Stimulated activated CD8-positive, alpha-beta memory T cell treated with anti-CD3 and anti-CD28 coated beads, Interleukin-15, amount 100 ng/mL, for 1 hour (primary cell): Measurements from ENCODE around the gene RANGRF.

Experiments
- DNase-seq: peaks from one replicate; pipeline ENCODE4 v3.0.0-alpha.2; 2020; ENCODE audit warnings: low read depth

RANGRF gene

DNA sequence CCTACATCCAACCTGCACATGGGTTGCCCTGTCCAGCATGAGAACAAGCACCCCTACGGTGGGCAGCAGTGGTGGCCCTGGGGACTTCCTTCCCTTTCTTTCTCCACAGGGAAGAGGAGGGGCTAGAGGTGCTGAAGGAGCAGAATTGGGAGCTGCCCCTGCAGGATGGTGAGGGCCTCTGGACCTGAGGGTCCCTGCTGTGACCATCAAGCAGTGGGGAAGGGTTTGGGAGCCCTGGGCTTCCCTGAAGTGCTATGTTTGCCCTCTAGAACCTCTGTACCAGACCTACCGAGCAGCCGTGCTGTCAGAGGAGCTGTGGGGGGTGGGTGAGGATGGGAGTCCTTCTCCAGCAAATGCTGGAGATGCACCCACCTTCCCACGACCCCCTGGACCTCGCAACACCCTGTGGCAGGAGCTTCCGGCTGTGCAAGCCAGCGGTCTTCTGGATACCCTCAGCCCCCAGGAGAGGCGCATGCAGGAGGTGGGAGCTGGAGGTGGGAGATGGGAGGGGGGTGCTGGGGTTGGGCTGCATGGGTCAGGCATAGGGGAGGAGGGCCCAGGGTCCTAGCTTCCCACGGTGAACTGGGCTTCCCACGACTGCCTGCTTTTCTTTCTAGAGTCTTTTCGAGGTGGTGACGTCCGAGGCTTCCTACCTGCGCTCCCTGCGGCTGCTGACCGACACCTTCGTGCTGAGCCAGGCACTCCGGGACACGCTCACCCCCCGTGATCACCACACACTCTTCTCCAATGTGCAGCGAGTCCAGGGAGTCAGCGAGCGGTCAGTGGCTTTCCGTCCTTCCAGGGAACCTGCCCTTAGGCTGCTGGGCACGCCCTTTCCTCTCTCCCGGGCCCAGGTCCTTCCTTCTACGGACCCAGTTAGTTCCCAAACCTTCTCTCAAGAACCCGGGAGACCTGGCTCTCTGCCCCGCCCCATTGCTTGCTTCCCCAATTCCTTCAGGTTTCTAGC is 26.6 kb downstream of the RANGRF start:
- DNase-seq, result no peak

DNA sequence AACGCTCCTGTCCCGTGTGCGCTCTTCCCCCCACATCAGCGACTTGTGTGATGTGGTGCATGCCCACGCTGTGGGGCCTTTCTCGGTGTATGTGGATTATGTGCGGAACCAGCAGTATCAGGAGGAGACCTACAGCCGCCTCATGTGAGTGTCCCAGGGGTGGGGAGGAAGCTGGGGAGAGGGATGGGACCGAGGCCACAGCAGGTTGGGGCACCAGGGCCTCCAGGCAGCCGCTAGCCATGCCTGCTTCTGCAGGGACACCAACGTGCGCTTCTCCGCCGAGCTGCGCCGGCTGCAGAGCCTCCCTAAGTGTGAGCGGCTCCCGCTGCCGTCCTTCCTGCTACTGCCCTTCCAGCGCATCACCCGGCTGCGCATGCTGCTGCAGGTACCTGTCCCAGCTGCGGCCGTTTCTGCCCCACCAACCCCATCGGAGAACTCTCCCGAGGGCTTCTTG is 27.3 kb downstream of the RANGRF start:
- no peak for DNase-seq

DNA sequence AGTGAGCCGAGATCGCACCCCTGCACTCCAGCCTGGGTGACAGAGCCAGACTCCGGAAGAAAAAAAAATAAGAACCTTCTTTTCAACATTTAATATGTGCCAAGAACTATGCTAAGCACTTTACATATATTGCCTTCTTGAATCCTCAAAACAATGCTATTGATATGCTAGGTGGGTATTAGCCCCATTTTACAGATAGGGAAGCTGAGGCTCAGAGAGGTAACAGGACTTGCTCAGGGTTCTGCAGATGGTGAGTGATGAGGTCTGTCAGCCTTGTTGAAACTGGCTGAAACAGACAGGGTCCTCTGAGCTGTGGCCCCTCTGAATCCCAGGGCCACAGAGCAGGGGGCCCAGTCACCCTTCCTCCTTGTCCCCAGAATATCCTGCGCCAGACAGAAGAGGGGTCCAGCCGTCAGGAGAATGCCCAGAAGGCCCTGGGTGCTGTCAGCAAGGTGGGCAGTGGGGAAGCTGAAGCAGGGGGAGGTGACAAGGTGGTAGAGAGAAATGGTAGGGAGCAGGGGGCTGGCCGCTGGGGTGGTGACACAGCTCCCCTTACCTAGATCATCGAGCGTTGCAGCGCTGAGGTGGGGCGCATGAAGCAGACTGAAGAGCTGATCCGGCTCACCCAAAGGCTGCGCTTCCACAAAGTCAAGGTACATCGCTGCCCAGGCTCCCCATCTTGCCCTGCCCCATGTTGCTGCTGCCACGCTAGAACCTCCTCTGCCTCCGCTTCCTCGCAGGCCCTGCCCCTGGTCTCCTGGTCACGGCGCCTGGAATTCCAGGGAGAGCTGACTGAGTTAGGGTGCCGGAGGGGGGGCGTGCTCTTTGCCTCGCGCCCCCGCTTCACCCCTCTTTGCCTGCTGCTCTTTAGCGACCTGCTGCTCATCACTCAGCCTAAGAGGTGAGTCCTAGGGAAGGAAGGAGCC is 29.8 kb downstream of the RANGRF start:
- no peak for DNase-seq

DNA sequence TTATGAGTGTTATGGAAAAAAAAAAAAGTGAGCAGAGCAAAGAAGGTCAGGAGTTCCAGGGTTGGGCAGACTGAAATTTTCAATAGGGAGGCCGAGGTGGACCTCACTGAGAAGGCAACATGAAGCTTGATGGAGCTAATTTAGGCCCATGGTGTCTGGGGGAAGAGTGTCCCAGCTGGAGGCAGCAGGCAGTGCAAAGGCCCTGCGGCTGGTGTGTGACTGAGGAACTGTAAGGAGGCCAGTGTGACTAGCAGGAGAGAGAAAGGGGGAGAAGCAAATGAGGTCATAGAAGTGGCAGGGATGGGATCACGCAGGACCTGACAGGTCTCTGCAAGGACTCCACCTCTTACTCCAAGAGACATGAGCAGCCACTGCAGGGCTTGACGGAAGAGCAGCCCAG is 31.8 kb downstream of the RANGRF start:
- DNase-seq, result no peak

DNA sequence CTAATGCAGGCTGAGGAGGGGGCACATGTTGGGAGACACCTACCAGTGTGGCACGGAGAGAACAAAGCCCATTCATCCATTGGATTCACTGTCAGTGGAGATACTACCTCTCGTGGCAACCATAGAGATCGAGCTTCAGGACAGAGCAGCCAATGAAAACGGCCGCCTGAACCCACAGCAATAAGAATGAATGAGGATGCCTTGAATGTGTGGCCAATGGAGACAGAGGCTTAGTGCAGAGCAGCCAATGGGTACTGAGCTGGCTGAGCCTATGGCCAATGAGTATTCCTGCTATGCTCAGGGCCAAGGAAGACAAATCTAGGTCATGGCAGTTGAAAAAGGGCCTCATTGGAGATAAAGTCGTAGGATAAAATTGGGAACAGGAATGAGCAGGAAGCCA is 32.5 kb downstream of the RANGRF start:
- DNase-seq, result no peak

DNA sequence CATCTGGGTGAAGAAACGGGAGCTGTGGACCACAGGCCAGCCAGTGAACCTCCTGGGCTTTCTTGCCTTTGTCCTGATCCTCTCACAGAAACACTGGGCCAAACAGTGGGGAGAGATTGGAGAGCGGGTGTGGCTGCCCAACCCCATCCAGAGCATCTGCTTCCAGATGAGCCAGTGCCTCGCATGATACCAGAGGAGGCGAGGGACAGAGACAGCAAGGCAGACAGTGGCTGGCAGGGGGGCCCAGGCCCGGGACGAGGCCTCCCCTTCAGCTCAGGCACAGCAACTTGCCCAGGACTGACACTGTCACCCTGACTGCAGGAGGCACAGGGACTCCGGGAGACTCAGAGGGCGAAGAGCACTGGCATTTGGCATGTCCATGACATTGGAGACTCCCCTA is 33.6 kb downstream of the RANGRF start:
- DNase-seq, result no peak

DNA sequence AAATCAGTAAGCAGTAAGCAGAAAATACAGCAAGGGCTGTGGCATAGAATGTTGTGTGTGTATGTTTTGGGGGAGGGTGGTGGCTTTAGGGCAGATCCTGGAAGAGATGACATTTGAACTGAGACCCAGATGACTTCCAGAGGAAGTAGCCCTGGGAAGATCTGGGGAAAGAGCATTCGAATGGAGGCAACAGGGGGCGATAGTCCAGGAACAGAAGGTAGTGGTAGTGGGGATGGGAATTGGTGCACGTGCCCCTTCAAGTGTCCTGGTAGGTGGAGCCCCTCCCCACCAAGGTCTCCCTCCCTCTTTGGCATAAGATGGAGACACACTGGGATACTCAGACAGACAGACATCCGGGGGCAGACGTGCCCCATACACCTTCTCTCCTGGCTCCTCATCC is 35.7 kb downstream of the RANGRF start:
- DNase-seq, result no peak

DNA sequence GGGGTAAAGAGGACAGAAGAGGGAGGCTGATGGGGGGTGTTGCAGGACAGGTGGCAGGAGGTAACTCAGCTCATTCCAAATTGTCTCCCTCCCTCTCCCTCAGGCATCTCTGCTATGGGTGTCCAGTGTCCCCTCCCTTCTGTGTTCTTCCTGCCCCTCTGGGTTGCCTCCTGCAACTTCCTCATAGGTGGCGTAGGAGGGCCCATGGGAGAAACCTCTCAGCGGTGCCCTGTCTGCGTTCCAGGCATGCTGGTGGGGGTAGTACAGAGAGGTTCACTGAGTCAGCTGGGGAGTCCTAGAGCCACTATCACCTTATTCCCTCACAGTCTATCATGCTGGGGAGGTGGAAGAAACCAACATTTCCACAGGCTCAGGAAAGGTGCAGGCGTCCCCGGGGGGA is 36.5 kb downstream of the RANGRF start:
- DNase-seq, result no peak

DNA sequence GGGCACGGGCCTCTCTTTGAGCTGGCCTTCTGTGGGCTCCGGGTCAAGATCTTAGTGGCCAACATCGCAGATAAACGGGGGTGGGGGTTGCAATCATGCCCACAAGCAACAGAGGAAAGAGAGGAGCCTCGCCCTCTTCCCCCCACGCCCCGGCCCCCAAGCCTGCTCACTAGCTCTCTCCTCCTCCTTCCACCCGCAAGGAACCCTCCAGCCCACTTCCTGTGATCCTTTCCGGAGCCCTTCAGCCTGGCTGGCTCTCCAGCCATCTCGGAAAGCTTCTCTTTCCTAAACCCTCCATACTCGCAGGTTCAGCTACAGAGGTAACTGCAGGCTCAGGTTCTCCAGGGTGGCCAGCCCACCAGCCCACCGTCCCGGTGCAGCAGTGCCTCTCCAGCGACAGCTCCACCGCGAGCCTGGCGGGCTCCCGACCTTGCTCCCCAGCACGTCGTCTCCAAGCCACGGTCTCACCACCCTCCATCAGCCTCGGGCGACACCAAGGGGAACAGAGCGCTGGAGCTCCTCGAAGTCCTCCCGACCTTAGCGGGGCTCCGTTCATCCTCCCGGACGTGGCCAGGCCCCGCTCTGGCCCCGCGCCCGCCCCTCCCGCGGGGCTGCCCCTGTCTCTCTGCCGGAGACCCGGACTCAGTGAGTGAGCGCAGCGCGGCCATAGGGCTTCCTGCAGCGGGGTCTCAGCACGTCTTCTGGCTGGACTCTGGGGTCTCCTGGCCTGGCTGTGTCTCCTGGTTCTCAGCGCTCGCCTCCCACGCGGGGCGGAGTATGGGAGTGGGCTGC is 38.2 kb downstream of the RANGRF start:
- no peak for DNase-seq

DNA sequence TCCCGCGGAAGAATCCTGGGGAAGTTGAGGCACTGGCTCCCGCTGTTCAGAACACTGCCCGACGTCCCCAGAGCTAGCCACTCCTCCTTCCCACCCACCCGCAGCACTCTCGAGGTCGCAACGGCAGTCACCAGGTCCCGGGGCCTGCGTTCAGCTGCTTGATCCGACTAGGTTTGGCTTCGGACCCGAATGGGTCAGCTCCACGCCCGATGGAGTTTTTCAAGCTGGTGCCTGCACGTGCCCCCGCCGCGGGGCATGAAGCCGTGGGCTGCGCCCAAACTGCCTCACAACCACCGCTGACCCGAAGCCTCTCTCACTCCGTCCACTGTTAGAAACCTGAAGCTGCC is 38.8 kb downstream of the RANGRF start:
- no peak for DNase-seq

DNA sequence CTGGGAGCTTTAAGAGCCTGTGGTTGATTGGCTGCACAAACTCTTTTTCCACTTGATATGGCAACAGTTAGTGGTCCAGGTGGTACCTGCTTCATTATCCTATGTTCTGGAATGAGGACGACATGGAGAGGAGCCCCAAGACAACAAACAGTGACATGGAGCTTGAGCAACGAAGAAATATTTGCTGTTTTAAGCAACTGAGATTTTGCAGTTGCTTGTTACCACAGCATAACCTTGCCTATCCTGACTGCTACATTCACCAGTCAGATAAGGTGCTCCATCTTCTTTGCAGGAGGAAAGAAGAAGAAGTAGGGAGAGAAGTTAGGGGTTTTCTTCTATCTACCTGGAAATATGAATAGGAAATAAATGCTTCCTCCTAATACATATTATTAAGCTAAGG is 43.7 kb downstream of the RANGRF start:
- DNase-seq, result no peak

DNA sequence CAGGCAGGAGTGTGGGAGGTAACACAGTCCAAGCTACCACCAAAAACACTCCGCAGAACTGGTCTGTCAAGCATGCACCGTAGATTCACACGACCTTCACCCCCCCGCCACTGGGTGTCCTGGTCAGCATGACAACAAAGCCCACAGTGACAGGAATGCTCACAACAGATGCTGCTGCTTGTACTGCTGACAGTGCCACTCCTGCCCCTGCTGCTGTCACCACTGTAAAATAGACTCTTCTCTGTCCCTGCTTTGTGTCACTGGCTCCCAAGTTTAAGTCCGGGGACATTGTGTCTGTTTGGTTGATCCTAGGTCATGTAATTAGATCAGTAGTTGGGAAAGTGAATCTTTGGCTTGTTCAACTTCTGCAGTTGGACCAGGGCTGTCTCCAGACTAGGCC is 44.2 kb downstream of the RANGRF start:
- no peak for DNase-seq

DNA sequence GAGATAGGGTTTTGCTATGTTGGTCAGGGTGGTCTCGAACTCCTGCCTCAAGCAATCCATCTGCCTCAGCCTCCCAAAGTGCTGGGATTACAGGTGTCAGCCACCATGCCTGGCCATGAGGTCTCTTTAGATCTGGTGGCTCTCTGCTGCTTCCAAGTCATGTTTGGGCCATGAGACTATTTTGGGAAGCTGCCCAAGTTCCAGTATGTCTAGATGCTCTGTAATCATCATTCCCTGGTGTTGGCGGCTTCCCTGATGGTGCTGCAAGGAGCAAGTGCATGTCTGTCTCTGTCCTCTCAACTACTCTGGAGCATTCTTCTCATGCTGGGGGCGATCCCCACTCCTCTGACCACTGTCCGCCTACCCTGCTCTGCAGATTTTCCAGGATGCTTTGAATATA is 44.8 kb downstream of the RANGRF start:
- no peak for DNase-seq

DNA sequence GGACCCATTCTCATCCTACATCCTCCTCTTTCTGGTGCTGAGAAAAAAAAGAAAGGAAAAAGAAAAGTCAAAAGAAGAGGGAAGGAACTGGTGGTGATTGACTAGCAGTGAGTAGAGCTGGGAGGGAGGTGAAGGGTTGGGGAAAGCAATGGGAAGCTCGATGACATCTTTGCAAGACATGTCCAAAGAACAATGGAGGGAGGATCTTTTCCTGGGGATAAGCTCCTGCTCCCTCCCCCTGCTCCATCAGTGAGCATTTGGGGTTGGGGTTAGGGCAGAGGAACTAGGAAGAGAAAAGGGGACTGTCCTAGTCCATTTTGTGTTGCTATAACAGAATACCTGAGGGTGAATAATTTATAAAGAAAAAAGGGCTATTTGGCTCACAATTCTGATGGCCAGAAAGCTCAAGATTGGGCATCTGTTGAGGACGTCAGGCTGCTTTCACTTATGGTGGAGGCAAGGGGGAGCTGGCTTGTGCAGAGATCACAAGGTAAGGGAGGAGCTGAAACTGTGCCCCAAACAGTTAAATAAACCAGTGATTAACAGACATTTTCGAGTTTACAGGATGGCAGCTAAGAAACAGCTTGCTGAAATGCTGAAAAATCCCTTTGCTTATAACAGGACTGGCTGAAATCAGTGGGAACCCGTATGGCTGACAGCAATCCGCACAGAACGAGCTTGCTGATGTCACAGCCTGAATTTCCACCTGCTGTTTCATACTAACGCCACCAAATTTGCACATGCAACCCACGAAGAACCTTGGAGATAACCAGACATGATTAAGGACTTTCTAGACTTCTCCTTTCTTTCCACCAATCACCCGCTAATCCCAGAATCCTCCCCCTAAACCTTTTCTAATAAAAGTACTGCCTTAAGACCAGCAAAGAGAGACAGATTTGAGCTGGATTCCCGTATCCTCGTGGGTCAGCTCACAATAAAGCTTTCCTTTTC is 49.6 kb downstream of the RANGRF start:
- no peak for DNase-seq

DNA sequence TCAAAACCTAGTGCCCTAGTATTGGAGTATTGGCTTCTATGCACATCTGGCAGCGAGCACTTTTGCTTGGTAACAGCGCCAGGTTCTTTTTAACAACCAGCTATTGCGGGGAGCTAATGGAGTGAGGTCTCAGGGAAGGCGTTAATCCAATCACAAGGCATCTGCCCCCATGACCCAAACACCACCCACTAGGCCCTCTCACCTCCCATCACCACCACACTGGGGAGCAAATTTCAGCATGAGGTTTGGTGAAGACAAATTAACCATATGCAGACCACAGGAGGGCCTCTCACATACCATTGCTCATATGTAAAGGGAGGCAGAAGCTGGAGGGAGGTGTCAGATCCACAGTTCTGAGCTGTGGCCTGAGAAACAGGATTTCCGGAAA is 50.3 kb downstream of the RANGRF start:
- no peak for DNase-seq

DNA sequence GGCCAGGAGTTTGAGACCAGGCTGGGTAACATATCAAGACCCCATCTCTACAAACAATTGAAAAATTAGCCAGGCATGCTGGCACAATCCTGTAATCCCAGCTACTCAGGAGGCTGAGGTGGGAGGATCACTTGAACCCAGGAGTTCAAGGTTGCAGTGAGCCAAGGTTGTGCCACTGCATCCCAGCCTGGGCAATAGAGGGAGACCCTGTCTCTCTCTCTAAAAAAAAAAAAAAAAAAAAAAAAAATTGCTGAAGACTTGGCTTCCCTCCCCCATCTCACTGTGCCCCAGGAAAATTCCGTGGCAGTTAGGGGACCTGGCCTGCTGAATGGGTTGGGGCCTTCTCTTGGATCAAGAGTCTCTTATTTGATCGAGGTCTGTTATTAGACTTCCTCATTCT is 51.1 kb downstream of the RANGRF start, which contains the start of gene ODF4:
Gene ODF4 (plus strand): TSS at position 301 of the 400 bp plus-strand sequence. CDS start 212 bp downstream, outside the sequence.
- no peak for DNase-seq
